22Rv1 (cell line): ENCODE results near the gene SGO2.

Source experiments
- ZFX ChIP-seq: fragments of 450-650 bp; IDR thresholded peaks from 2 replicates; pipeline ENCODE4 v1.6.1; 2017; ENCODE audit warnings: antibody characterized with exemption, borderline replicate concordance
- TF ChIP-seq, protein P1 (sequence below): fragments of 450-650 bp; IDR thresholded peaks from 2 replicates; pipeline ENCODE4 v1.5.1; 2017; ENCODE audit warnings: mild to moderate bottlenecking

DNA sequence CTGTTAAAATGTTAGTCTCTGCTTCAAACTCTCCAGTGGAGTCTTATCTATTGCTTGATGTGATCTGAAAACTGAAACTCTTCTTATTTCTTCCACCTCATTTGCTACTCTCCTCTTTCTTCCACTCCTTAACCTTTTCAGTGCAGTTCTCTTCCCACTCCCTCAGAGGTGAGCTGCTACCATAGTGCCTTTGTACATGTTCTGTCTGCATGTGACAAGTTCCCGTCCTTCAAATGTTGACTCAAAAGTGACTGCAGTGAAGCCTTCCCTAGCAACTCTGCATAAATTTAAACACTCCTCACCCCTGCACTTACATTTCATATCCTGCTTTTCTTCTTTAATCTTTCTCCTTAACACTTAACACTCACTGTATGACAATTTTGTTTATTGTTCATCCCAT lies 12.1 kb downstream of the SGO2 start:
- TF ChIP-seq, protein P1, sequence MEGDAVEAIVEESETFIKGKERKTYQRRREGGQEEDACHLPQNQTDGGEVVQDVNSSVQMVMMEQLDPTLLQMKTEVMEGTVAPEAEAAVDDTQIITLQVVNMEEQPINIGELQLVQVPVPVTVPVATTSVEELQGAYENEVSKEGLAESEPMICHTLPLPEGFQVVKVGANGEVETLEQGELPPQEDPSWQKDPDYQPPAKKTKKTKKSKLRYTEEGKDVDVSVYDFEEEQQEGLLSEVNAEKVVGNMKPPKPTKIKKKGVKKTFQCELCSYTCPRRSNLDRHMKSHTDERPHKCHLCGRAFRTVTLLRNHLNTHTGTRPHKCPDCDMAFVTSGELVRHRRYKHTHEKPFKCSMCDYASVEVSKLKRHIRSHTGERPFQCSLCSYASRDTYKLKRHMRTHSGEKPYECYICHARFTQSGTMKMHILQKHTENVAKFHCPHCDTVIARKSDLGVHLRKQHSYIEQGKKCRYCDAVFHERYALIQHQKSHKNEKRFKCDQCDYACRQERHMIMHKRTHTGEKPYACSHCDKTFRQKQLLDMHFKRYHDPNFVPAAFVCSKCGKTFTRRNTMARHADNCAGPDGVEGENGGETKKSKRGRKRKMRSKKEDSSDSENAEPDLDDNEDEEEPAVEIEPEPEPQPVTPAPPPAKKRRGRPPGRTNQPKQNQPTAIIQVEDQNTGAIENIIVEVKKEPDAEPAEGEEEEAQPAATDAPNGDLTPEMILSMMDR, result no peak
- TF ChIP-seq ZFX, result no peak
